GM12865 (cell line): ENCODE measurements around the gene ELMO1.

Source experiments
- DNase-seq: peaks from one replicate; pipeline ENCODE4 v3.0.0; 2010; ENCODE audit warnings: low read depth
- H3K4me3 ChIP-seq: 2 replicates; pipeline ENCODE4 v1.5.1; 2011; ENCODE audit warnings: mild to moderate bottlenecking, low read depth, low read length, control low read depth
- TF ChIP-seq, protein P1 (sequence below): IDR thresholded peaks from 2 replicates; pipeline ENCODE4 v1.5.1; 2011; ENCODE audit warnings: low read length, control low read depth, low read depth, inconsistent platforms; ENCODE audit not compliant: insufficient read depth; ENCODE audit errors: missing control alignments

Gene ELMO1

DNA sequence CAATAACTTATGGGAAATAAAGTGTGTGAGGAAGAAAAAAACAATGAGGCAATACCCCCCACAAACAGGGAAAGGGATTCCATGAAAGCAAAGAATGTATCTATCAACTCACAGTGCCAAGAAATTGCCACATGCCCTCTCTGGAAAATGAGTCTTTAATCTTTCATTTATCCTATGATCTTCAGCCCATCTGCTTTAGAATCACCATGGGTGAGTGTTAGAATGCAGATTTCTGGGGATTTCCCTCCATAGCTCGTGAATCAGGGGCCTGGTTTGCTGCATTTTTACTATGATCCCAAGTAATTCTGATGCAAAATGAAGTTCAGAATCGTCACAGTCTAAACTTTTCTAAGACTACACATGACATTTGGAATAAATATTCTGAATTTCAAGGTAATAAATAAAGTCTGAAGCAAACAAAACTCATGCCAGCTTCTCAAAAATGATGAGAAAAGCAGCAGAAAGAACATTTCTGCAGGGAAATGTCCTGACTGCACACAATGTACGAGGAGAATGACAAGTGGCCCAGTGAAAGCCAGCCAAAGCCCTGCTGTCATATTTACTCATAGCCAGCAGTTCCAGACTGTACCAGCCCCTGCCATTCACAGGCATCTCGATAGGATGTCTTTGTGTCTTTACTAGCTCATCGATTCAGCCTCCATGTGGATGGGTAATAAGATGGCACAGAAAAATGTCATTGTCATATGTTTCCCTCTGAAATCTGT is 167.1 kb downstream of the ELMO1 start:
- TF ChIP-seq, protein P1, sequence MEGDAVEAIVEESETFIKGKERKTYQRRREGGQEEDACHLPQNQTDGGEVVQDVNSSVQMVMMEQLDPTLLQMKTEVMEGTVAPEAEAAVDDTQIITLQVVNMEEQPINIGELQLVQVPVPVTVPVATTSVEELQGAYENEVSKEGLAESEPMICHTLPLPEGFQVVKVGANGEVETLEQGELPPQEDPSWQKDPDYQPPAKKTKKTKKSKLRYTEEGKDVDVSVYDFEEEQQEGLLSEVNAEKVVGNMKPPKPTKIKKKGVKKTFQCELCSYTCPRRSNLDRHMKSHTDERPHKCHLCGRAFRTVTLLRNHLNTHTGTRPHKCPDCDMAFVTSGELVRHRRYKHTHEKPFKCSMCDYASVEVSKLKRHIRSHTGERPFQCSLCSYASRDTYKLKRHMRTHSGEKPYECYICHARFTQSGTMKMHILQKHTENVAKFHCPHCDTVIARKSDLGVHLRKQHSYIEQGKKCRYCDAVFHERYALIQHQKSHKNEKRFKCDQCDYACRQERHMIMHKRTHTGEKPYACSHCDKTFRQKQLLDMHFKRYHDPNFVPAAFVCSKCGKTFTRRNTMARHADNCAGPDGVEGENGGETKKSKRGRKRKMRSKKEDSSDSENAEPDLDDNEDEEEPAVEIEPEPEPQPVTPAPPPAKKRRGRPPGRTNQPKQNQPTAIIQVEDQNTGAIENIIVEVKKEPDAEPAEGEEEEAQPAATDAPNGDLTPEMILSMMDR: no peak
- DNase-seq: no peak

DNA sequence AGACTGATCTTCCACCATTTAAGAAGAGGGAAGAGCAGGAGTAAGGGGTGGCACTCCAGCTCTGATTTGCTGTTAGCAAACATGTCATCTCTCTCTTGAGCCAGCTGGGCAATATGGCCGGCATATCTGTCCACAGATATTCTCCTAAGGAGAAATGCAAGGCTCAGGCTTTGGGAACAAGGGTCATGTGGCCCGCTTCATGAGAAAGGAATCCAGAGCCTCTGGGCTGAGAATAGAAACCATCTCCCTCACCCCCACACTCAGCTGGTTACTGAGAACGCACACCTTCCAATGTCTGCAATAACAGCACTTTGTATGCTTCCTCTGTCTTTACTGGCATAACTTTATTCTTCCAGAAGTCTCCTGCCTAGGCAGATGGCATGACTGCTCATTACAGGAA is 171.2 kb downstream of the ELMO1 start:
- no peak overlapping the region for H3K4me3 ChIP-seq
- DNase-seq: no peak
- TF ChIP-seq, protein P1: no peak

More for the DNA sequence above, 167.1 kb downstream of the ELMO1 start:
- H3K4me3 ChIP-seq: no peak overlapping the region

DNA sequence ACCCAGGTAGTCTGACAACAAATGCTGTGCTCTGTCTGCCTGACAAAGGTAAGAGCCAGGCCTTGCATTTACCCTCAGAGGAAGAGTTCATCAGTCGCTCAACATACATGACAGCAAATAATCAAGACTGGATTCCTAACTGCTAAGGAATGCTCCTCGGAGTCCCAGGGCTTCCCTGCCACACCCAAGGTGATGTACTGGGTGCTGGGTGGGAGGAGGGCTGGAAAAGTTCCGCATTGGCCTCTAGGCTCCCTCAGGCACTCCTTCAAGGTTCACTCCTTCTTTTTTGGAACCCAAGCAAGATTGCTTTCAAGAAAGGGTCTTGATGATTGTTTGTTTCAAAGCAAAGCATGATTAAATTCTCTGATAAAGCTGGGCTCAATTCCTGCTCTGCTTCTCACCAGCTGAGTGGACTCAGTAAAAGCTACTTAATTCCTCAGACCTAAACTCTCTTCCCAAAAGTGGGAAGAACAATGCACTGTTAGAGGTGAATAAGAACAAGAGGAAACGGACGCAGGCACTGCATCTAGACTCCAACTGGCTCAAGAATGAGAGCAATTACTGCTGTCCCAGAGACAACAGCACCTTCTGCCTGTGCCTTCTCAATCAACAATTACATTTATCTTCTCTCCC is 173.5 kb downstream of the ELMO1 start:
- no peak for DNase-seq
- H3K4me3 ChIP-seq: no peak overlapping the region
- TF ChIP-seq, protein P1: no peak

DNA sequence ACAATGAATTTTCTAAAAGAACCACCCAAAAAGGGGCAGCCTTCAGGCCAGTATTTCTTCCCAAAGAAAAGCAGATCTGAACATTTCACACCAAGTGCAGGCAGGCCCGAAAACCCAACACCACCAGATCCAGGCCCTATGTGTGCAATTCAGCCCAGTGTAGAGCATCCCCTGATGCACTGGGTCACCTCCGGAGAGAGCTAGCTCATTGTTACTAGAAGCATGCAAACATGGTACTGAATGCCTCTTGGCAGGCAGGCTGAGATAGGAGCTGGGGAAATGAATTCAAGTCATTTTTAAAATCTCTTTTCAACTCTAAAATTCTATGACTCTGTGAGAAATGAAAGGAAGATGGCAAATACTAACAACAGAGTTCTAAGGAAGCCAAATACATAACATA is 174.8 kb downstream of the ELMO1 start:
- no peak for DNase-seq
- TF ChIP-seq, protein P1: no peak
- no peak overlapping the region for H3K4me3 ChIP-seq

DNA sequence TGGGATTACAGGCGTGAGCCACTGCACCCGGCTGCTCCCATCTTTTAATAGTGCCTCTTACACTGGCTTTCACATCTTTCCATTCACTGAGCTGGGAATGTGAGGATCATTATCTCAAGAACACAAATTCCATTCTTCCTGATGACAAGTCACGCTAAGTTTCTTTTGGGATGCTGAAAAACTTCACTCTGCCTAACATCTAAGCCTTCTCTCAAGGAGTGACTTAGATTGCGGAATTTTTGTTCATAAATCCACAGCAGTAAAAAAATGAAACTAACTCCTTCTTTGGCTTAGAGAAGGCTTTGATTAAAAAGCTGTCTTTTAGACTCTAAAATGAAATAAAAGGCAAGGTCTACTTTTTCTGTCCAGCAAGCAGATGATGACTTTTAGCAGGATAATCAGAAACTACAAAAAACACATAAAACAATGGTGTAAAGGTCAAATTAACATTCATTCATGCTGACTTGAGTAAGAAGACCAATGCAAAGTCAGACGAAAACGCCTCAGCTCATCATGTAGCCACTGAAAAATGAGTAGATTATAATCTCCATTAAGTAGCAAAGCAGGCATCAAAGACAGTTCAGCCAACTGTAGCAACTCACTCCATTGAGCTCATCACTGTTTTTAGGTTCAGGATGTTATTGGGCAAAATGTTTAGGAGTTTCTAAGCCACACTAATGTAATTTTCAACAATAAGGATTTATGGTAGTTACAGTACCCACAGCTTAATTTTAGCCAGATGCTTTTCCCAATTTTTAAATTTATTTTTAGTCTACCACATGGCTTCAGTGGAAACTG is 178.8 kb downstream of the ELMO1 start:
- TF ChIP-seq, protein P1: no peak
- no peak for DNase-seq
- no peak overlapping the region for H3K4me3 ChIP-seq

DNA sequence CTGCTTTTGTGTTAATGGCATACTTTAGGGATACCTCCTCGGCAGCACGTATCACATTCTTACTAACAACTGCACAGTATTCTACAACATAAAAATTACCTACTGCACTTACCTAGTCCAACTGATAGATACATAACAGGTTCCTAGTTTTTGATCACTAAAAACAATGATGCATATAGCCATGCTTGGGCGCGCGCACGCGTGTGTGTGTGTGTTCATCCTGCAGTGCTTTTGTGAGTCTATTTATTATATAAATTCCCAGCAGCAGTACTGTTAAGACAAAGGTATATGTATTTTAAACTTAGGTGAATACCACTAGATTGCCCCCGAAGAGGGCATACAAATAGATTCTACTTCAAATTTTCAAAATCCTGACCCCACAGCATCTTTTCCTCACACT is 181.4 kb downstream of the ELMO1 start:
- TF ChIP-seq, protein P1: no peak
- DNase-seq: no peak
- H3K4me3 ChIP-seq: no peak overlapping the region
